ENCODE measurements around the gene ARID1B.

The ARID1B gene

GRCh38 chr6:156776840-156777576, at the start of gene ARID1B:
TSS of gene ARID1B (plus strand) at chr6:156777378. CDS start at chr6:156777681, 303 bp downstream.
- DNase-seq (ENCODE audit: low spot score), result peak; percentile 91

- DNase-seq (ENCODE audit: low spot score), result no peak
Observed at GRCh38 chr6:156727715-156728385, 49.3 kb upstream of the ARID1B start.

DNA sequence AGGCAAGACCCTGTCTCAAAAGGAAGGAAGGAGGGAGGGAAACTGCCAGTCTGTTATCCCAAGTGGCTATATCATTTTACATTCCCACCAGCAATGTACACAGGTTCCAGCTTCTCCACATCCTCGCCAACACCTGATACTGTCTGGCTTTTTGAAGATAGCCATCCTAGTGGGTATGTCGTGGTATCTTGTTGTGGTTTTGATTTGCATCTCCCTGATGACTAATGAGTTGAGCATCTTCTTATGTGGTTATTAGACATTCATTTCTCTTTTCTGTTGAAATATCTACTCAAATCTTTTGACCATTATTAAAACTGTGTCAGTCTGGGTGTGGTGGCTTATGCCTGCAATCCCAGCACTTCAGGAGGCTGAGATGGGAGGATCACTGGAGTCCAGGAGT, 47.9 kb upstream of the ARID1B start:
- DNase-seq (ENCODE audit: low spot score), result no peak

DNA sequence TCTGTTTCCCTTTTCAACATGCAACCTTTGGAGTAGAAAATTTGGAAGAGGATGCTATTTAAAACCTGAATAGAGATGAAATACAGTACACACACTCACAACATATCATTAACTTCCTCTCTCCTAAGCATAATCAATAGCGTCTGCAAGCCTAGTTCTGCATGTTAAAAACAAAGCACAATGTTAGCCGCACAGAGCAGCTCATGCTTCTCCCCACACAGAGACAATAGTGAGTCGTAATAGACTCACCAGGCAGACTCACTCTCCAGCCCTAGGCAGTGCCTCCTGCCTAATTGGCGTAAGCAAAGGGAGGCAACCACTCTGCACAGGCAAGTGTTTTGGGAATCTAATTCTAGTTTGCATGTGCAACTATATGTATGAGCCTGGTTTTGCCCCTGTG, 45.8 kb upstream of the ARID1B start:
- peak; percentile 35 for DNase-seq (ENCODE audit: low spot score)

- no peak for DNase-seq (ENCODE audit: low spot score)
Observed at GRCh38 chr6:156735751-156736150, 41.4 kb upstream of the ARID1B start.

- DNase-seq (ENCODE audit: low spot score), result no peak
Observed at GRCh38 chr6:156740604-156741003, 36.6 kb upstream of the ARID1B start.

- DNase-seq (ENCODE audit: low spot score), result no peak
Observed at GRCh38 chr6:156741287-156742073, 35.7 kb upstream of the ARID1B start.

DNA sequence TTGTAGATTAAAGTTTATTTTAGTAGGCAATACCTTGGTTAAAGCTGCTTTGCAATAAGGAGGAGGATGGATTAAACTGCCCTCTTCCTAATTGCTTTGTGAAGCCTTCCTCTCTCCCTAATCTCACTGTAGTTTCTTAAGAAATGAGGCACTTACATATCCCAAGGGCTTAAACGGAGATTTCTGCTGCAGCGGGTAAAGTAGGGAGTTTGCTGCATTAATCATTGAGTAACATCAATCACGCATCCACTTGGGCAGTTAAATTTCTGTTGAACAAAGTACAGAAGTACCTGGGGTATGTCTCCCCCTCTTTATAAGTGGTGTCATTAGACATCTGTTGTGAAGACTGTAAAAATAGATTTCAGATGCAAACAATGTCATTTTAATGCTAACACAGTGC, 29.5 kb upstream of the ARID1B start:
- no peak for DNase-seq (ENCODE audit: low spot score)

DNA sequence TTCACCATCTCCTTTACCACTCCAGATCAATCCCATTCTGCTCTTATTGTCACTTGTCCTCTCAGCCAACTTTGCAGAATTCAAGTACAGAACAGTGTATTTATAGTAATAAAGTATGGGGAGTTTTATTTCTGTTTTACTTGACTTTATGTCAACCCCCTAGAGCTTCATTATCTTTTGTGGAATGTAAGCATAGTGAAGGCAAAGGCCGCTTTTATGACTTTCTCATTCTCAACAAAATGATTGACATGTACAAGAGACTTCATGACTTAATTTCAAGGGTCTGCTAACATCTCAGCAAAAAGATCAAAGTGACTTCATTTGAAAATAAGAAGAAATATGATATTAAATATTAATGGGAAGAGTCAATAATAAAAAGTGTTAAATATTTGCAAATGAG, 28.7 kb upstream of the ARID1B start:
- DNase-seq (ENCODE audit: low spot score), result no peak

- DNase-seq (ENCODE audit: low spot score), result no peak
Observed at GRCh38 chr6:156752666-156753301, 24.4 kb upstream of the ARID1B start.

DNA sequence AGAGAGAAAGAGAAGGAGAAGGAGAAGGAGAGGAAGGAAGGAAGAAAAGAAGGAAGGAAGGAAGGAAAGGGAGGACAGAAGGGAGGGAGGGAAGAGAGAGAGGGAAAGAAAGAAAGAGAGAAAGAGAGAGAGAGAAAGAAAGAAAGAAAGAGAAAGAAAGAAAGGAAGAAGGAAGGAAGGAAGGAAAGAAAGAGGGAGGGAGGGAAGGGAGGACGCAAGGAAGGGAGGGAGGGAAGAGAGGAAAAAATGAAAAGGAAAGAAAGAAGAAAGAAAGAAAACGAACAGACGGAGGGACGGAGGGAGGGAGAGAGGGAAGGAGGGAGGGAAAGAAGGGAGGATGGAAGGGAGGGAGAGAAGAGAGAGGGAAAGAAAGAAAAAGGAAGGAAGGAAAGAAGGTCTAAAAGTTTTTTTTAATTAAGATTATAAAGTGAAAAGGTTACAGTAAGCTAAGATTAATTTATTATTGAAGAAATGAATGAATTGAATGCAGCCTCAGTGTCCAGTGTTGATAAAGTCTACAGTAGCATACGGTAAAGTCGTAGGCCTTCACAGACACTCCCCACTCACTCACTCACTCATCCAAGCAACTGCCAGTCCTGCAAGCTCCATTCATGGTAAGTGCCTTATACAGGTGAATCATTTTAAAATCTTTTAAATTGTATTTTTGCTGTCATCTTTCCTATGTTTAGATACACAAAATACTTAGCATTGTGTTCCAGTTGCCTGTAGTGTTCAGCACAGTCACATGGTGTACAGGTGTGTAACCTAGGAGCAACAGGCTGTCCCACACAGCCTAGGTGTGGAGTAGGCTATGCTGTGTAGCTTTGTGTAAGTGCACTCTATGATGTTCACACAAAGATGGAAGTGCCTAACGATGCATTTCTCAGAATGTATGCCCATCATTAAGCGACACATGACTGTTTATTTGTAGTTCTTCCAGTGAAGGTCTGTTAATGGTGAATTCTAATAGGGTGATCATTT, 20.3 kb upstream of the ARID1B start:
- no peak for DNase-seq (ENCODE audit: low spot score)

- no peak for DNase-seq (ENCODE audit: low spot score)
Observed at GRCh38 chr6:156757849-156758248, 19.3 kb upstream of the ARID1B start.

- no peak for DNase-seq (ENCODE audit: low spot score)
Observed at GRCh38 chr6:156760377-156760776, 16.8 kb upstream of the ARID1B start.

- no peak for DNase-seq (ENCODE audit: low spot score)
Observed at GRCh38 chr6:156762547-156762946, 14.6 kb upstream of the ARID1B start.

DNA sequence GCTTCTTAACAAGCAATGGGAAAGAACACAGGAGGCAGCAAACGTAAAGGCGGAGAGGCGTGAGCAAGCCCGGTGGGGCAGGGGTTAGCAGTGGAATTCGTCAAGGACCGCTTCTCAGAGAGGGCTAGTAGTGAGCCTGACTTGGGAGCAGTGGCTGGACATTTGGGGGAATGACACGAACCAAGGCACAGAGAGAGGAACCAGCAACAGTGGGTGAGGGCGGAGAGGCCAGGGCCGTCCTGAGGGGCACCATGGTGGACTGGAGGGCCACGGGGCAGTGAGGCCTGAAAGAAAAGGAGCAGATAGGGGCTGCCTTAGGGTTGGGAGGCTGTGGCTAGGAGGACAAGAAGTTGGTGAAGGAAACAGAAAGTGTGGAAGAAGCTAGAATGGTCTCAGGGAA, 12.1 kb upstream of the ARID1B start:
- no peak for DNase-seq (ENCODE audit: low spot score)

GRCh38 chr6:156767603-156768467, 9.3 kb upstream of the ARID1B start:
- DNase-seq (ENCODE audit: low spot score), result no peak

DNA sequence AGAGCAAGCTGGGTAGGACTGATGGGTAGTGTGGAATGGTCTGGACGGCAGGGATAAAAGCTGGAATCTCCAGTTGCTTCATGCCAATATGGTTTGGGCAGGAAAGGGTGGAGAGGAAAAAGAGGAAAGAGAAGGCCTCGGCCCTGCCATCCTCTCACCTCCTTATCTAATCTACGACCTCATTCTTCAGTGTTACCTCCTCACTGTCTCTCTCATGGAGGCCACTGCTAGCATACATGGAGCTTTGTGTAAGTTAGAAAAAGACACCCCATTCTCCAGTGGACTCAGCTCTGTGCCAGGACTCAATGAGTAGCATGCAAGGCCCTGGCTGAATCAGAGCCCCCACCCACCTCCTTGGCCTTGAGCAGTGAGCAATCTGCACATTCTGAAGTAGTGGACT, 6.1 kb upstream of the ARID1B start:
- DNase-seq (ENCODE audit: low spot score), result no peak

GRCh38 chr6:156771761-156772160, 5.4 kb upstream of the ARID1B start:
- no peak for DNase-seq (ENCODE audit: low spot score)

DNA sequence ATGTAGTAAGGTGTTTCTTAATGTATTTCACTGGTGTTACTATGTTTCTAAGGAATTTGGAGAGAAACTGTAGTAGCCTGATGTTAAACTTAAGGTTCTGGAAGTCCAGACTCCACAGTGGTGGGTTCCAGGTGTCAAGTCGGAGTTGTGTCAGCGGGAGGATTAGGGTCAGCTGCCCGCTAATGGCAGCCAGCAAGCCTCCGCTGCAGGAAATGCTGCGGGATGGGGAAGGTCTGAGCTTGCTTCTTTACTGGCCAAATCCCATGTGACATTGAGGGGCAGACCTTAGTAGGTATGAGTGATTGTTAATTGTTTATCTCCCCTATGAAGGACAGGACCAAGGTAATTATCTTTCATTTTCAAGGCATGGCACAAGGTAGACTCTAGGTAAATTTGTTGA, 3.7 kb upstream of the ARID1B start:
- DNase-seq (ENCODE audit: low spot score), result no peak

Data from AG08396 (cell line).